WTC11 (cell line): ENCODE measurements around the gene SLC17A9. TPM values are rescaled to one million over a fixed set of nuclear protein-coding genes. Genes with fewer than 3 reads are reported as not detected.

Source experiments
- ATAC-seq: fragments of 200-7000 bp; cut with Tn5 transposase; 2 replicates; pipeline ENCODE4 v1.10.0; 2021; ENCODE audit warnings: mild to moderate bottlenecking, moderate library complexity
- CTCF ChIA-PET: fragments of 300-600 bp; sonication (Branson Sonifier 250); formaldehyde crosslinking; loops from one replicate; lab custom pipeline; 2021; ENCODE audit warnings: antibody characterized with exemption; lab: Charles Lee
- POLR2A ChIA-PET: fragments of 350-600 bp; sonication (Branson Sonifier 250); formaldehyde crosslinking; loops from one replicate; lab custom pipeline; 2021; ENCODE audit warnings: antibody characterized with exemption; lab: Charles Lee
- DNase-seq: peaks from one replicate; pipeline ENCODE4 v3.0.0; 2021; ENCODE audit warnings: low spot score
- H3K27ac Mint-ChIP-seq: 2 replicates; pipeline ENCODE4 v1.8.0; 2021; ENCODE audit warnings: mixed read lengths
- H3K27me3 Mint-ChIP-seq: 2 replicates; pipeline ENCODE4 v1.8.0; 2021; ENCODE audit warnings: low read depth, mild to moderate bottlenecking, moderate library complexity, mixed read lengths
- H3K36me3 Mint-ChIP-seq: 2 replicates; pipeline ENCODE4 v1.8.0; 2021; ENCODE audit warnings: mixed read lengths
- H3K4me1 Mint-ChIP-seq: 2 replicates; pipeline ENCODE4 v1.8.0; 2022; ENCODE audit warnings: mixed read lengths
- H3K4me3 Mint-ChIP-seq: 2 replicates; pipeline ENCODE4 v1.8.0; 2021; ENCODE audit warnings: mild to moderate bottlenecking, moderate library complexity, mixed read lengths
- H3K9me3 Mint-ChIP-seq: 2 replicates; pipeline ENCODE4 v1.8.0; 2021; ENCODE audit warnings: mixed read lengths
- AR ChIP-seq: fragments of 250-450 bp; sonication (Bioruptor Pico); IDR thresholded peaks from 2 replicates; pipeline ENCODE4 v1.9.0; 2021; ENCODE audit warnings: mild to moderate bottlenecking
- CDX4 ChIP-seq: fragments of 250-450 bp; sonication (Bioruptor Pico); IDR thresholded peaks from 2 replicates; pipeline ENCODE4 v1.9.0; 2021; ENCODE audit warnings: moderate library complexity, mild to moderate bottlenecking, inconsistent platforms, borderline replicate concordance
- E2F4 ChIP-seq: sonication (generic); formaldehyde crosslinking; IDR thresholded peaks from 2 replicates; pipeline ENCODE4 v1.8.1; 2022; ENCODE audit warnings: low read depth, mild to moderate bottlenecking, moderate library complexity, missing genetic modification reagents, borderline replicate concordance
- ETV6 ChIP-seq: sonication (generic); formaldehyde crosslinking; IDR thresholded peaks from 2 replicates; pipeline ENCODE4 v1.8.1; 2022; ENCODE audit warnings: mild to moderate bottlenecking, missing genetic modification reagents
- FOXJ3 ChIP-seq: sonication (generic); formaldehyde crosslinking; IDR thresholded peaks from 2 replicates; pipeline ENCODE4 v1.9.0; 2021; ENCODE audit warnings: missing genetic modification reagents, mild to moderate bottlenecking, borderline replicate concordance
- FOXP4 ChIP-seq: sonication (generic); formaldehyde crosslinking; IDR thresholded peaks from 2 replicates; pipeline ENCODE4 v1.8.0; 2022; ENCODE audit warnings: mild to moderate bottlenecking, missing genetic modification reagents
- IRF1 ChIP-seq: sonication (generic); formaldehyde crosslinking; IDR thresholded peaks from 2 replicates; pipeline ENCODE4 v1.8.0; 2023; ENCODE audit warnings: missing genetic modification reagents
- KAT7 ChIP-seq: sonication (generic); formaldehyde crosslinking; IDR thresholded peaks from 2 replicates; pipeline ENCODE4 v1.8.1; 2023; ENCODE audit warnings: missing genetic modification reagents, mild to moderate bottlenecking, borderline replicate concordance
- NFE2L1 ChIP-seq: sonication (generic); formaldehyde crosslinking; IDR thresholded peaks from 2 replicates; pipeline ENCODE4 v1.8.1; 2023; ENCODE audit warnings: missing genetic modification reagents
- NR1H2 ChIP-seq: sonication (generic); formaldehyde crosslinking; IDR thresholded peaks from 2 replicates; pipeline ENCODE4 v1.9.0; 2021; ENCODE audit warnings: mild to moderate bottlenecking, moderate library complexity, missing genetic modification reagents
- SMAD4 ChIP-seq: sonication (generic); formaldehyde crosslinking; IDR thresholded peaks from 2 replicates; pipeline ENCODE4 v1.8.0; 2022; ENCODE audit warnings: mild to moderate bottlenecking, missing genetic modification reagents
- TCF7 ChIP-seq: sonication (generic); formaldehyde crosslinking; IDR thresholded peaks from 2 replicates; pipeline ENCODE4 v1.8.0; 2022; ENCODE audit warnings: mild to moderate bottlenecking, low read depth, missing genetic modification reagents, moderate library complexity
- ZBTB21 ChIP-seq: sonication (generic); formaldehyde crosslinking; IDR thresholded peaks from 2 replicates; pipeline ENCODE4 v1.8.1; 2023; ENCODE audit warnings: mild to moderate bottlenecking, missing genetic modification reagents, borderline replicate concordance
- ZNF281 ChIP-seq: sonication (generic); formaldehyde crosslinking; IDR thresholded peaks from 2 replicates; pipeline ENCODE4 v1.8.0; 2023; ENCODE audit warnings: mild to moderate bottlenecking, missing genetic modification reagents
- ZNF317 ChIP-seq: sonication (generic); formaldehyde crosslinking; IDR thresholded peaks from 2 replicates; pipeline ENCODE4 v1.8.1; 2023; ENCODE audit warnings: low read depth, mild to moderate bottlenecking, moderate library complexity, missing genetic modification reagents, borderline replicate concordance
- ZNF423 ChIP-seq: fragments of 250-450 bp; sonication (Bioruptor Pico); IDR thresholded peaks from 2 replicates; pipeline ENCODE4 v2.1.2; 2022; ENCODE audit warnings: mild to moderate bottlenecking, moderate library complexity
- total RNA-seq: library from RNA; stranded (reverse); gene quantifications from 3 replicates; pipeline ENCODE4 v1.2.3, GENCODE V29; 2021
- TF ChIP-seq, protein P1 (sequence below): sonication (generic); formaldehyde crosslinking; IDR thresholded peaks from 2 replicates; pipeline ENCODE4 v1.8.1; 2023; ENCODE audit warnings: mild to moderate bottlenecking, moderate library complexity, missing genetic modification reagents
- TF ChIP-seq, protein P2 (sequence below): sonication (generic); formaldehyde crosslinking; IDR thresholded peaks from 2 replicates; pipeline ENCODE4 v1.8.0; 2022; ENCODE audit warnings: mild to moderate bottlenecking, missing genetic modification reagents
- TF ChIP-seq, protein P3 (sequence below): fragments of 250-450 bp; sonication (Bioruptor Pico); IDR thresholded peaks from 2 replicates; pipeline ENCODE4 v1.9.0; 2021; ENCODE audit warnings: mild to moderate bottlenecking
- TF ChIP-seq, protein P4 (sequence below): fragments of 250-450 bp; sonication (Bioruptor Pico); IDR thresholded peaks from 2 replicates; pipeline ENCODE4 v2.1.2; 2022; ENCODE audit warnings: mild to moderate bottlenecking, moderate library complexity

The SLC17A9 gene
- total RNA-seq, 1 experiment from 2014 or later: 41.7 TPM

- DNase-seq (peak; percentile 55), ATAC-seq (peak; percentile 8)
- no peak overlapping the region for H3K27ac Mint-ChIP-seq
- no peaks in the 10 kb centered on the region for H3K36me3 Mint-ChIP-seq
- H3K27me3 Mint-ChIP-seq: peaks cover 91% of the 10 kb centered on the region
- peak overlapping the region; percentile 55 for H3K4me3 Mint-ChIP-seq
- CTCF ChIA-PET: interaction anchor here (1.0 to 2.6 kb wide), 8 partner anchors 27 to 166 kb away, joined by 3 to 10 read pairs (median 5); no protein-coding TSS in a partner anchor
- H3K4me1 Mint-ChIP-seq: peaks cover 36% of the 10 kb centered on the region
- no peaks in the 10 kb centered on the region for H3K9me3 Mint-ChIP-seq
- POLR2A ChIA-PET: interaction anchor here (1.0 to 1.4 kb wide), 2 partner anchors 9 to 30 kb away, joined by 3 read pairs; no protein-coding TSS in a partner anchor
- TF ChIP-seq TCF7 (CRISPR knock-in tag): no peak
- peak; percentile 53; the same call in 1 of the 2 replicates for TF ChIP-seq FOXP4 (CRISPR knock-in tag)
- TF ChIP-seq IRF1 (CRISPR knock-in tag): 0 out of 2 replicates have a peak, but pooled peaks have one; percentile 16
- peak; percentile 50; the same call in 1 of the 2 replicates for TF ChIP-seq NFE2L1 (CRISPR knock-in tag)
- no peak for TF ChIP-seq AR
- TF ChIP-seq CDX4 (CRISPR knock-in tag): no peak
- TF ChIP-seq, protein P1, sequence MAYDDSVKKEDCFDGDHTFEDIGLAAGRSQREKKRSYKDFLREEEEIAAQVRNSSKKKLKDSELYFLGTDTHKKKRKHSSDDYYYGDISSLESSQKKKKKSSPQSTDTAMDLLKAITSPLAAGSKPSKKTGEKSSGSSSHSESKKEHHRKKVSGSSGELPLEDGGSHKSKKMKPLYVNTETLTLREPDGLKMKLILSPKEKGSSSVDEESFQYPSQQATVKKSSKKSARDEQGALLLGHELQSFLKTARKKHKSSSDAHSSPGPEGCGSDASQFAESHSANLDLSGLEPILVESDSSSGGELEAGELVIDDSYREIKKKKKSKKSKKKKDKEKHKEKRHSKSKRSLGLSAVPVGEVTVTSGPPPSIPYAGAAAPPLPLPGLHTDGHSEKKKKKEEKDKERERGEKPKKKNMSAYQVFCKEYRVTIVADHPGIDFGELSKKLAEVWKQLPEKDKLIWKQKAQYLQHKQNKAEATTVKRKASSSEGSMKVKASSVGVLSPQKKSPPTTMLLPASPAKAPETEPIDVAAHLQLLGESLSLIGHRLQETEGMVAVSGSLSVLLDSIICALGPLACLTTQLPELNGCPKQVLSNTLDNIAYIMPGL (CRISPR knock-in tag): no peak
- no peak for TF ChIP-seq KAT7
- TF ChIP-seq SMAD4: no peak
- no peak; the same call in 1 of the 2 replicates for TF ChIP-seq ZBTB21 (CRISPR knock-in tag)
- no peak for TF ChIP-seq ZNF317 (CRISPR knock-in tag)
- TF ChIP-seq, protein P2, sequence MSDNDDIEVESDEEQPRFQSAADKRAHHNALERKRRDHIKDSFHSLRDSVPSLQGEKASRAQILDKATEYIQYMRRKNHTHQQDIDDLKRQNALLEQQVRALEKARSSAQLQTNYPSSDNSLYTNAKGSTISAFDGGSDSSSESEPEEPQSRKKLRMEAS (CRISPR knock-in tag): peak; percentile 52; the same call in 1 of the 2 replicates
- no peak for TF ChIP-seq E2F4 (CRISPR knock-in tag)
- no peak for TF ChIP-seq ZNF423 (CRISPR knock-in tag)
- TF ChIP-seq, protein P3, sequence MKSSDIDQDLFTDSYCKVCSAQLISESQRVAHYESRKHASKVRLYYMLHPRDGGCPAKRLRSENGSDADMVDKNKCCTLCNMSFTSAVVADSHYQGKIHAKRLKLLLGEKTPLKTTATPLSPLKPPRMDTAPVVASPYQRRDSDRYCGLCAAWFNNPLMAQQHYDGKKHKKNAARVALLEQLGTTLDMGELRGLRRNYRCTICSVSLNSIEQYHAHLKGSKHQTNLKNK (CRISPR knock-in tag): no peak
- no peak for TF ChIP-seq ZNF281 (CRISPR knock-in tag)
- TF ChIP-seq, protein P4, sequence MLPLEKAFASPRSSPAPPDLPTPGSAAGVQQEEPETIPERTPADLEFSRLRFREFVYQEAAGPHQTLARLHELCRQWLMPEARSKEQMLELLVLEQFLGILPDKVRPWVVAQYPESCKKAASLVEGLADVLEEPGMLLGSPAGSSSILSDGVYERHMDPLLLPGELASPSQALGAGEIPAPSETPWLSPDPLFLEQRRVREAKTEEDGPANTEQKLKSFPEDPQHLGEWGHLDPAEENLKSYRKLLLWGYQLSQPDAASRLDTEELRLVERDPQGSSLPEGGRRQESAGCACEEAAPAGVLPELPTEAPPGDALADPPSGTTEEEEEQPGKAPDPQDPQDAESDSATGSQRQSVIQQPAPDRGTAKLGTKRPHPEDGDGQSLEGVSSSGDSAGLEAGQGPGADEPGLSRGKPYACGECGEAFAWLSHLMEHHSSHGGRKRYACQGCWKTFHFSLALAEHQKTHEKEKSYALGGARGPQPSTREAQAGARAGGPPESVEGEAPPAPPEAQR (CRISPR knock-in tag): no peak
- TF ChIP-seq ETV6 (CRISPR knock-in tag): no peak
- no peak for TF ChIP-seq FOXJ3
- TF ChIP-seq NR1H2 (CRISPR knock-in tag): no peak
These were observed 53.5 kb downstream of the SLC17A9 start for GRCh38 chr20:63005862-63006539.
